C4-2B (cell line): Measurements from ENCODE around the gene WASF2.

Source experiments
- CTCF ChIP-seq: fragments of 450-650 bp; conservative IDR thresholded peaks from 2 replicates; pipeline ENCODE4 v1.5.1; 2017; ENCODE audit warnings: mild to moderate bottlenecking
- ZFX ChIP-seq: fragments of 450-650 bp; IDR thresholded peaks from 2 replicates; pipeline ENCODE4 v1.6.1; 2017

- TF ChIP-seq CTCF (no peak), ZFX (no peak)
Measured at GRCh38 chr1:27499142-27499541, 9.2 kb upstream of the WASF2 start.
